ENCODE results near the gene GARIN3. TPM values are rescaled to one million over a fixed set of nuclear protein-coding genes. Genes with fewer than 3 reads are reported as not detected.

Gene GARIN3
- total RNA-seq = not detected in 2 replicates

GRCh38 chr5:157166214-157167213 lies at the start of gene GARIN3:
GARIN3 (minus strand) TSS chr5:157166264; CDS start chr5:157166168, 96 bp downstream.

GRCh38 chr5:157180374-157181264 lies 14.6 kb upstream of the GARIN3 start, which contains the start of gene ITK:
ITK (plus strand) TSS chr5:157180840; CDS start chr5:157180978, 138 bp downstream.

GRCh38 chr5:157142317-157143126 lies 23.5 kb downstream of the GARIN3 start, which contains the start of gene MED7:
MED7 (minus strand) TSS chr5:157142865; CDS start chr5:157139431, 3,434 bp downstream.

Other genes with a start within 250 kb of the GARIN3 start
- gene TIMD4, start 203.0 kb downstream of the GARIN3 start, total RNA-seq = not detected in 2 replicates
- gene HAVCR1, start 107.1 kb downstream of the GARIN3 start, total RNA-seq = not detected in 2 replicates
- under 0.01 and 0.17 TPM in 2 replicates for gene HAVCR2, start 57.2 kb downstream of the GARIN3 start, total RNA-seq
- gene MED7, start 23.4 kb downstream of the GARIN3 start, total RNA-seq = 8.6 TPM in 2 replicates
- not detected in 2 replicates for gene ITK, start 14.6 kb upstream of the GARIN3 start, total RNA-seq
- gene CYFIP2, start 99.9 kb upstream of the GARIN3 start, total RNA-seq = 6.7 and 10.3 TPM in 2 replicates